Measurements from ENCODE around the gene SNN.

Gene SNN

DNA sequence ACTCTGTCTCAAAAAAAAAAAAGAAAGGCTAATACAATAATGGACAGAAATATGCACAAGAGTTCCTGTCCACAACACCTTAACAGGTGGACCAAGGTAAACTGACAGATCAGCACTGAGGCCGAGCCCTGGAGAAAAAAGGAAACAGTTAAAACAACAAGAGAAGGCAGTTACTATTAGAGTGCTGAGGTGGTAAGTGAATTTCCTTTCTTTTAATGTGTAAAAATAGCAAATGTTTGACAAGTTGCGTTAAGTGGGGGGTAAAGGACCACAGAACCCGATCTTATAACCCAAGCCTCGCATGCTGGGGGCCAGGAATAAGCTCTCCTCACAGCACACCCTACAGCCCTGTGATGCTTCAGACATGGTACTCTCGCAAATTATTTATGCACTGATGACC, 49.6 kb downstream of the SNN start:
- H3K27ac ChIP-seq: no peak overlapping the region
- H3K4me3 ChIP-seq: no peak overlapping the region

DNA sequence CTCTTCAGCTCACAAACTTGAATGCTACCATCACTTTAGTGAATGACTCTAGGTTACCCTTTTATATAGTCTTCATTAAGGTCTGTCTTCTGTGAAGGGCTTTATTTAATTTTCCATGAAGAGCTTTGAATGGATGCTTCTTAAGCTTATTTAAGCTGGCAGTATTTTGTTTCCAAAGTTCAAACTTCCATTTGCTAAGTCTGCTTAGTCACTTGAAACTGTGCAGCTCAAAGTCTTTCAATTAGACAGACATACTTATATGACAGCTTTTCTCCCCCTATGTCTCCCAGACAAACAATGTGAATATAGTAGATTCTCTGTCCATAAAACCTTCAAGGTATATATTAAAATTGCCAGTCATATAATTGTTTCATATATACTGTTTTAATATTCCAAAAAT, 50.9 kb downstream of the SNN start:
- Histone ChIP-seq H3K27ac (no peak overlapping the region), H3K4me3 (no peak overlapping the region)

DNA sequence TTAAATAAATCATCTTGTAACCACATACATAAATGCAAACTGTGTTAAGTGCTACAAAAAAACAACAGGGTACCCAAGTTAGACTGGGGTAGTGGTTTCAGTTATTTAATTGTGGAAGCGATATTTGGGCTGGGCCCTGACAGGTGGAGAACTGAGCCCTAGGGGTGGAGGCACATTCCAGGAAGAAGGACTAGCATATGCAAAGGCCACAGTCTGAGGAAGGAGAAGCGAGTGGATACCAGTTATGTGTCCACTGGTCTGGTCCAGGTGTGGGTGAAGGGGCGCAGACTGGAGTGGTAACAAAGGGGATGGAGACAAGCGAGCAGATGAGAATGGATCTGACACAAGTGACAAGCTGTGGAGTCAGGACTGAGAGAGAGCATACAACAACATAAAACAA, 51.5 kb downstream of the SNN start:
- no peak overlapping the region for H3K27ac ChIP-seq

DNA sequence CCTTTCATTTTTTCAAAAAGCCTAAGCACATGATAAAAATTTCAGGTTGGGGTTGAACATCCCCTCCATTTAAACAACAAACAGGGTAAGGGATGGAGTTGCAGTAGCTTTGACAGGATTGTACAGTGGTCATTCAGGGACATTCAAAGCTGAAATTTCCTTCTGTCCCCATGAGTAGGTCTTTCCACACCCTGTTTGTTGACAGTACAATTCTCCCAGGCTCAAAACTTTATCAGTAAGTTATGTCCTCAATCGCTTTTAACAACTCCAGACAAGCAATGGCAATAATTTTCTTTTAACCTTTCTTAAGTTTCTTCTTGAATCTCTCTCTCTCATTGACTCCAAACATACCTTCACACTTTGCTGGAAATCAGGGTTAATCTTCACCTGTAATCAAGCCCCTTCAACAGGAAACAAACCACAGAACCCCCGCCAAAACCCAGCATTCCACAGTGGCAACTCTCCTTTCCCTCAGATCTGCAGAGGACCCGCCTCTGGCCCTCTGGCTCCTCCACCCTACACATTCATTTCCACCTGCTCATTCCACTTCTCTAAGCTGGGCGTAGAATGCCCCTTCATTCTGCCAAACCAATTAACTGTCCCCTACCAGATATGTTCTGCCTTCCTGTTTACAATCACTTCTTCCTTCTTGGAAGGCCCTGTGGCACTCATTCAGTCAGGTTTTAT, 53.7 kb downstream of the SNN start:
- H3K27ac ChIP-seq: peak overlapping the region in 1 of 21 experiments; percentile 1
- H3K4me3 ChIP-seq: no peak overlapping the region

More for the DNA sequence above, 51.5 kb downstream of the SNN start:
- no peak overlapping the region for H3K4me3 ChIP-seq

DNA sequence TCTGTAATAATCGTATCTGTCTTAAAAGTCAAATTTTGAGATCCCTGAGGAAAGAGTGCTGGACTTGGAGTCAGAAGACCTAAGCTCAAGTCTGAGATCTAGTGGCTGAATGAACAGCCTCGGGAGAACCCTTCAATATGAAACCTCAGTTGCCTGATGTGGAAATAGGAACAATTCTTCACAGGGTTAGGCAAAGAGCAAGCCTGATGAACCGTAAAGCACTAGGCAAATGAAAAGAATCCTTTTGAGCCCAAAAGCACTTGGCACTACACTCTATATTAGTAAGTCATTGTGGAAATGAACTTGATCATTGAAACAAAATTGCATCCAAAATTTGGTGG, 54.2 kb downstream of the SNN start:
- Histone ChIP-seq H3K27ac (peak overlapping the region in 1 of 21 experiments; percentile 1), H3K4me3 (no peak overlapping the region)

DNA sequence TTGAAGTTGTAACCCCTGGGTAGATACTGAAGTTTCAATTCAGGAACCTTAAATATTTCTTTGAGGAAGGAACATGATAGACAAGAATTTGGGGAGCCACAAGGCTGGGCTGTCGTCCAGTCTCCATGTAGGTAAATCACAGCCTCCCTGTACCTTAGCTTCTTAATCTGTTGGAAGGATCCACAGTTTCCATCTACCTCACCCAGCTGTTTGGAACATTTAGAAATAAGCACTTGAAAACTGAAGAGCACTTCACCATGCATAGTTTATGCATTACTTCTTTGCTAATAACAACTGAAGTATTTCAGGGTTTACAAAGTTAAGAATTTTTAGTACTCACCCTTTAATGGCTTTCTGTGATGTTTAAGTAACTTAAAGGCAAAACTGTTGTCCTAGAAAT, 57.2 kb downstream of the SNN start:
- Histone ChIP-seq H3K4me3 (no peak overlapping the region), H3K27ac (no peak overlapping the region)

DNA sequence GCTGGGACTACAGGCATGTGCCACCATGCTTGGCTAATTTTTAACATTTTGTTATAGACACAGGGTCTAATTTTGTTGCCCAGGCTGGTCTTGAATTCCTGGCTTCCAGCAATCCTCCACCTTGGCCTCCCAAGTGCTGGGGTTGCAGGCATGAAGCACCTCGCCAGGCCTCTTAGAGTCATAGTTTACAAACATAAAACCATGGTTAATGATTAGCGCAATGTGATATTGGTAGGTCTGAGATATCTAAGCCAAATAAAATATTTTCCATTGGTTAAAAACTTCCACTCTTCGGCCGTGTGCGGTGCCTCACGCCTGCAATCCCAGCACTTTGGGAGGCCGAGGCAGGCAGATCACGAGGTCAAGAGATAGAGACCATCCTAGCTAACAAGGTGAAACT, 57.8 kb downstream of the SNN start:
- Histone ChIP-seq H3K27ac (no peak overlapping the region), H3K4me3 (no peak overlapping the region)

DNA sequence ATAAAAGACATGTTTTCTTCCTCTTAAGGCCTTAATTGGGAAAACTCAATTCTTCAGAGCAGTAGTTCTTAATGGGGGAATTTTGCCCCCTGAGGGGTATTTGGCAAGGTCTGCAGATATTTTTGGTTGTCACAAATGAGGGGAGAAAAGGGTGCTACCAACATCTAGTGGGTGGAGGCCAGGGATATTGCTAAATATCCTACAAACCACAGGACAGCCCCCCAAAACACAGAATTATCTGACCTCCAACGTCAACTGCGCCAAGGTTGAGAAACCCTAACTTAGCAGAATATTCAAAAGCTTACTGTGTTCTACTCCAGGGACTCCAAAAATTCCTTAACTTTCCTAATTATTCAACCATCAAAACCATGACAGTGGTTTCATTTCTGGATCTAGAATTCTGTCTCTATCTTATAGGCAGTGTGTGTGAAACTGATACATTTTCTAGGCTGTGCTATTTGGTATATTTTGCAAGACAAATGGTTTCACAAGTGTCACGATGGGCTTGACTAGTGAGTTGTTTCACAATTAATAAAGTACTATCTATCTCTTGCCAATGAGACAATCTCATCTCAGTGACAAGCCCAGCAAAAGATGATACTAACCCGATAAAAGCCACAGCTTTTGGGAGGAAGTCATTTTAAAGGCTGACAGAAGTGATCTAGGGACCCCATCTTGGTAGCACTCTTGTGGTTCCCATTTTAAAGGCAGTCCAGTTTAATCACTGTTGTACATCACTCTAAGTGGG, 59.7 kb downstream of the SNN start:
- peak overlapping the region in 4 of 21 experiments; percentile 3 to 41 (median 18) for H3K27ac ChIP-seq
- no peak overlapping the region for H3K4me3 ChIP-seq
